GM21619 (cell line): ENCODE data around the gene CDKAL1.
A peak's percentile ranks its signal among the peaks of the same experiment; 100 is the strongest.
"Not testable (repeated sequence)": the region's sequence is repeated elsewhere in the genome, so short reads cannot be mapped to it uniquely, and the experiment has no call there.

Source experiments
- ATAC-seq: cut with Tn5 transposase; IDR thresholded peaks from one replicate; pipeline ENCODE4 v1.9.1; 2021; ENCODE audit not compliant: unreplicated experiment

The CDKAL1 gene

GRCh38 chr6:20706238-20706938, 172.1 kb downstream of the CDKAL1 start:
- ATAC-seq, result no peak

DNA sequence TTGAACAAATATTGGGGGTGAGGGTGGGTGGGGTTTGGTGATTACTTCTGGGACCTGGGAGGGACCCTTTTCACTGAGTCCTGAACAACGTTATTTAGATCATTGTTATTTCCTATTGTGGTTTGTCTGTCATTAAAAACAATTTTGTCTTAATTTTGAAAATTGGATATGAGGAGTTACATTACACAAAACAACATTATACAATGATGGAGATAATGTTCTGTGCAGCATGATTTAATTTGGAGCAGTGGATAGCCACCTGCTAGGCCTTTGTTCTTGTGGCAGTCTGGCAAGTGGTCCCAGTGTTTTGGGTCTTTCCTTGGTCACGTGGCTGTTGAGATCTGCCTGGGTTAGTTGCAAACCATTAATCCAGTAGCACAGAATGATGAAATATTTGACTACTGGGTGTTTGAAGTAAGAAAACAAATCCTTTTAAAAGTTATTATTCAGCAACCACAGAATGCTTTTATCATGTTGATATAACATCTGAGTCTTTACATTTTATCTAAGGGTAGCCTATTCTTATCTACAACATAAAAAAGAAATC, 172.8 kb downstream of the CDKAL1 start:
- no peak for ATAC-seq

DNA sequence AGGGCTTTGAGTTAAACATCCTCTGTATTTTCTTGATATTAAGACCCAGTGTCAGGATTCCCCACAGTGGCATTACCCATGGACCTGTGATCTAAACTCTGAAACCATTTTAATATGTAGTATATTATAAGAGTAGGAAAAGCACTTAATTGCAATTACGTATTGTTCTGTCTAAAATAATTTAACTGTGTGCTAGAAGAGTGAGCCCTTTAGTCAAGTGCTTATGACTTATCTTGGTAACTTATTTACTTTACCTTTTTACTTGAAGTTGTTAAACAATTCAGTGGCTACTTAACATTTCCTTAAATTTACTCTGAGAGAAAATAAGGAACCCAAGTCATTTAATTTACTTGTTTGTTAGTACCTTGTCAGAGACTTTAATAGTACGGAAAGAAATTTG, 173.6 kb downstream of the CDKAL1 start:
- ATAC-seq, result no peak

GRCh38 chr6:20708367-20709124, 174.3 kb downstream of the CDKAL1 start:
- ATAC-seq, result peak; percentile 76

- ATAC-seq, result no peak
Measured at GRCh38 chr6:20709451-20709850, 175.2 kb downstream of the CDKAL1 start.

GRCh38 chr6:20710341-20710740, 176.1 kb downstream of the CDKAL1 start:
- ATAC-seq, result no peak

DNA sequence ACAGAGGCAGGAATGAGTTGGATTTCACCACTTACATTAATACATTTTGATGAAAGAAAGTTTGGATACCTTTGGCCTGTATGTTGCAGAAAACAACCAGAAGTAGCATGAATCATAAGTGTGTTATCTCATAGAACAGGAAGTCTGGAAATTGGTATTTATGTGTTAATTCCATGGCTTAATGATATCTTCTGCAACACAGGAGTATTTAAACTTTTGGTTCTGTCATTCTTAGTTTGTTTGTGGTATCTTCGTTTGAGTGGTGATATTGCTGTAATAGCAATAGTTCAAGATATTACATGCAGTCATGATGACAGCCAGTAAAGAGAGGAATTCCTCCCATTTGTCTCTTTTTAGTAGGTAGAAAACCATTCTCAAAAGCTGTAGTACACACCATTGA, 177.3 kb downstream of the CDKAL1 start:
- no peak for ATAC-seq

- ATAC-seq, result no peak
Measured at GRCh38 chr6:20712011-20712410, 177.8 kb downstream of the CDKAL1 start.

GRCh38 chr6:20715135-20715806, 181.0 kb downstream of the CDKAL1 start:
- no peak for ATAC-seq

- peak; percentile 64 for ATAC-seq
Measured at GRCh38 chr6:20716865-20717264, 182.6 kb downstream of the CDKAL1 start.

DNA sequence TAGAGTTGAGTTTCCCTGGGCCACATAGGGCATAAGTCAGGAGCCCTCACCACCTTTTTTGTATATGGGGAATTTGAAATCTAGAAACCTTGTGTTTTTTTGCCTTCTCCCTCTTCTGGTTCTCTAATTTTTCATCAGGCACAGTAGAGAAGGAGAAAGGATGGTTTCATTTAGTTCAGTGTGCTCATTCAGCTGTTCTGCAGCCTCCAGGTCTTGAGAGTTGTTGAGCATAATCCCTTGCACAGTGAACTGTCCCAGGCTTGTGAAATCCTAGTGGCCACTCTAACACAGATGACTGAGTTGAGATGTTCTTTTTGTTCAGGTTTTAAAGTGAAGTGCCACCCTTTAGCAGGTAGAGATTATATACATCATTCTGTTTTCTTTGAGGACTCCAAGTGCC, 183.5 kb downstream of the CDKAL1 start:
- ATAC-seq, result no peak

DNA sequence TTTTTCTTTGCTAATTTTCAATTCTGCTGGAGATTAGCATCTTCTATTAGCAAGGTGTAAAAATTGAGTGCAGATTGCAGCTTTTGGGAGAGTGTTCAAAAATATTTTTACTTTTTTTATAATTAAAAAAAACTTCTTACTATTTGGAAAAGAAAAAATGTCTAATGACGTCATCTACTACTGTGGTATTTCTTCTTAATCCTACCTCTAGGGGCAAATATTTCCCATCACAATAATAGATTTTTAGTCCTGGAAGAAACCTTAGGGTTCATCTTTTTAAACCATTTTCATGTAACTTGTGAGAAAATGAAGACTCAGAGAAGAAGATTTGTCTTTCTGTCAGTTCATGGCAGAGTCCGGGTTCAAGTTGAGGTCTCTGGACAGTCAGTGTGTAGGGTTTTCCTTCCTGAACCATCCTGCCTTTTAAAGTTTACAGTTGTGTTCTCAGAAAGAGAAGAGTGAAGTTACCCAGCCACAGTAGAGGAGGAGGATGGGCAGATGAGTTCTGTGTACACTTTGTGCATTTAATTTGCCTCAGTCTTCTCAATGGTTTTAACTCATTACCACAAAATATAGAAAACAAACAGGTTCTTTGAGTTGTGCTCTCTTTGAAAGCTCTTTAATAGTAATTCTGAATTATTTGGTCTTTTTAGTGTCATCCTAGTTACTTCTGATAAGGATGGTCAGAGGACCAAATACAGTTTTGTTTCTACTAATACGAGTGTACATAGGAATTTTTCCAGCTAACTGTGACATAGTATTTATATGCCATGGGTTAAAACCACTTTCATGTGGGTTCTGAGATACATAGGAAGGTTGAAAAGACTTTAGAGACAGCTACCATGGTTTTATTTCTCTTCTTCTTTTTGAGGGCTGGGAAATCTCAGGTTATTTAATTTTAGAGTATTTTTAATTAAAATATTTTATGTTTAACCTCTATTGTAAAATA, 184.7 kb downstream of the CDKAL1 start:
- no peak for ATAC-seq

DNA sequence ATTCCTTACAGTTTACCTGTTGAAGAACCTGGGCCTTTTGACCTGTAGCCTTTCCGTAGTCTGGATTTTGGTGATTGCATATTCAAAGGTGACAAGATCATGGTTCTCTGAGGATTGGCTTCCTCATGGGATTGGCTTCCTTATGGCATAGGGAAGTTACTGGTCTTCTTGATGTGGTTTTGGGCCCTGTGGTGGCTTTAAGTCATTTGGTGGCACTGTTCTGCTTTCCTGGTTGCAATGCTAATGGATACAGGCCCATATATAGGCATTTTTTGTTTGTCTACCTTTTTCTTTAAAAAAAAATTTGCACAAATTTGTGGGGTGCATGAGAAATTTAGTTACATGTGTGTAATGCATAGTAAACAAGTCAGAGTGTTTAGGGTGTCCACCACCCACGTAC, 185.7 kb downstream of the CDKAL1 start:
- ATAC-seq, result no peak

GRCh38 chr6:20721121-20721520, 186.9 kb downstream of the CDKAL1 start:
- ATAC-seq, result not testable (repeated sequence)

DNA sequence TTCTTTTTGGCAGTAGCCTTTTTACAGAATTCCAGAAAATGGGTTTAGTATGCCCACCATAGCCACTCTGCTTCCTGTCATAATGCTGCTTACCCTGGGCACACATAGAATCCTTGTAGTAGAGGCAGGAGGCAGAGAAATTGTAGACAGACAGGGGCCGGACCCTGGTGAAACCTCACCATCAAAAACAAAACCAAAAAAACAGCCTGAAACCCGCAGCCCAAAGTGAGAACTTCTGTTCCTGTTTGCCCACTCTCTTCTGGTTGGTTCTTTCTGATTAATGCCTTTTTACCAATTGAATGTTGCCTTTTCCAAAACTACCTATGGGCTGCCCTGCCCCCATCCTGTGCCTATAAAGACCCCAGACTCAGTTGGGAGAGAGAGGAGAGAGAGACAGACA, 188.2 kb downstream of the CDKAL1 start:
- ATAC-seq, result peak; percentile 55

GRCh38 chr6:20723236-20723635, 189.0 kb downstream of the CDKAL1 start:
- no peak for ATAC-seq

- no peak for ATAC-seq
Measured at GRCh38 chr6:20724443-20725190, 190.4 kb downstream of the CDKAL1 start.

DNA sequence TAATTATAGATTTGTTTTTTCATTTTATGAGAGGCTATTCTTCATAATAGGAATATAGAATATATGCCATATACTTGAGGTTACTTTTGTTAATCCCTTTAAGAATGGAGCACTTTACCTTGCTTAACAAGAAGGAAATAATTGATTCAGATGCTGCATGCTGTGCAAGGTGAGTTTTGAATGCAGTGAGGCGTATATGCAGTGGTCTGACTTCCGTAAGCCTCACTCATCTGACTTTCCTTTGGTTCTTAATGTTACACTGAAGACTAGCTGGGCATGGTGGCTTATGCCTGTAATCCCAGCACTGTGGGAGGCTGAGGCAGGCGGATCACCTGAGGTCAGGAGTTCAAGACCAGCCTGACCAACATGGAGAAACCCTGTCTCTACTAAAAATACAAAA, 191.0 kb downstream of the CDKAL1 start:
- not testable (repeated sequence) for ATAC-seq

GRCh38 chr6:20729086-20729485, 194.8 kb downstream of the CDKAL1 start:
- ATAC-seq, result no peak

- not testable (repeated sequence) for ATAC-seq
Measured at GRCh38 chr6:20732362-20732761, 198.1 kb downstream of the CDKAL1 start.
